Pancreas (tissue), 10 donors: ENCODE results near the gene LRFN2. TPM values are rescaled to one million over a fixed set of nuclear protein-coding genes. Genes with fewer than 3 reads are reported as not detected.

Experiments used
- ATAC-seq, 4 donors: fragments of 200-7000 bp; cut with Tn5 transposase; one replicate each; pipeline versions ENCODE4 v1.8.0 to v1.9.1; 2020; ENCODE audit warnings: mild to moderate bottlenecking in 4 of 4, moderate library complexity in 4 of 4
- DNase-seq, 6 donors: peaks; one replicate each; pipeline ENCODE4 v3.0.0-alpha.2; 2020
- FAIRE-seq: peaks from 2 replicates; lab custom pipeline; 2012; peaks lifted over from hg19 to GRCh38; lab: Jason Lieb, UNC
- H3K27ac ChIP-seq, 4 donors: fragments of 200-600 bp; sonication (generic); 1 replicate in 3 of 4; 2 replicates in 1 of 4; pipeline versions ENCODE4 v1.5.0 to v1.8.0; 2020
- H3K27me3 ChIP-seq, 4 donors: fragments of 200-600 bp; one replicate each; pipeline ENCODE4 v1.8.0; 2021
- H3K36me3 ChIP-seq, 3 donors: fragments of 200-600 bp; sonication (generic) in 1 of 3; one replicate each; pipeline versions ENCODE4 v1.5.0 to v1.8.0; 2020 to 2021
- H3K4me1 ChIP-seq, 3 donors: fragments of 200-600 bp; one replicate each; pipeline ENCODE4 v1.8.0; 2021
- H3K4me3 ChIP-seq, 4 donors: fragments of 200-600 bp; sonication (generic) in 2 of 4; one replicate each; pipeline versions ENCODE4 v1.5.0 to v1.8.0; 2020 to 2021
- H3K9me3 ChIP-seq, 4 donors: fragments of 200-600 bp; one replicate each; pipeline ENCODE4 v1.8.0; 2021
- WGBS, 2 donors: extraction: QIAGEN DNeasy Blood & Tissue Kit; methylation state at CpG; one replicate each; pipeline ENCODE4 v1.1.7; 2013; 5-methylcytosine and 5-hydroxymethylcytosine counted together
- intact Hi-C, 3 donors: fragments of 100-400 bp; cut with DNase I; formaldehyde crosslinking; loops; one replicate each; pipeline versions ENCODE4 v1.11.1 to v1.14.2; 2022
- polyA plus RNA-seq, 2 donors: library from polyadenylated mRNA; stranded (reverse); fragments of 200-250 nt; gene quantifications; one replicate each; pipeline ENCODE4 v1.2.3, GENCODE V29; 2013
- total RNA-seq, 6 donors: library from RNA; stranded (reverse); fragmentation: NEBNext Ultra II Directional in 4 of 6; extraction: Animal tissue kit (Norgen Biotek cat#: 25700) in 4 of 6; gene quantifications; one replicate each; pipeline versions ENCODE4 v1.2.1 to v1.2.4, GENCODE V29; 2021 to 2023
- TF ChIP-seq, protein P1 (sequence below), 4 donors: fragments of 200-600 bp; sonication (generic) in 3 of 4; IDR thresholded peaks; one replicate each; pipeline versions ENCODE4 v1.5.0 to v1.8.0; 2021; ENCODE audit warnings: antibody characterized with exemption in 4 of 4
- donor health status: healthy with polysubstance abuse.
- donor health status: DM: no; HTN: no; CAD: no; lungs with moderate emphysema.
- donor health status: DM: no; HTN: no; CAD: no.
- donor health status: control.
- donor health status: control.
- donor health status: Bipolar disorder and iron deficiency.
- donor health status: DM: yes; HTN: yes; CAD: no.
- donor health status: DM: no; HTN: no; CAD: no.
- donor health status: DM: no; HTN: no; CAD: no.
- donor health status: DM: yes; HTN: yes; CAD: no.

Gene LRFN2
- total and polyA plus RNA-seq, 8 donors, result 0.22 to 1.5 (median 0.54) TPM

DNA sequence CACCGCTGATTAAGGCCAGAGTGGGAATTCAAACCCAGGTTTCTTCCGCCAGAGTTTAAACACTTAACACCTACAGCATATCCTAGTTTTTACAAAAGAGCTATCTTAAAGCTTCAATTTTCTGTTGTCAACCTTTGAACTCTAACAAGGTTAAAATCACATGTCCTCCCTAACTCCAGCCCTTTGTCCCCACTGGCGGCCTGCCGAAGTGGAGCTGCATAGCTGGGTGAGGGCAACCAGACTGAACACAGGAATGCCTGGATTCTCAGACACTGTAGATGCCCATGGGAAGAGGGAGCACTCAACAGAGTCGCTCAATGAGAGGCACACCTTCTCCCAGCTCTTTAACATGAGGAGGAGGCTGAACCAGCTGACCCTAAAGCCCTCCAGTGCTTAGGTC is 59.1 kb downstream of the LRFN2 start:
- 64 to 76% methylated on average over 5 of the region's 5 CpGs for WGBS, 2 donors
- Histone ChIP-seq H3K4me3 (no peak overlapping the region), H3K36me3 (no peaks in the 10 kb centered on the region), H3K9me3 (no peaks in the 10 kb centered on the region), H3K27me3 (no peaks in the 10 kb centered on the region), H3K4me1 (no peaks in the 10 kb centered on the region), H3K27ac (no peak overlapping the region)
- DNase-seq (no peak), FAIRE-seq (no peak), ATAC-seq (no peak)
- TF ChIP-seq, protein P1, sequence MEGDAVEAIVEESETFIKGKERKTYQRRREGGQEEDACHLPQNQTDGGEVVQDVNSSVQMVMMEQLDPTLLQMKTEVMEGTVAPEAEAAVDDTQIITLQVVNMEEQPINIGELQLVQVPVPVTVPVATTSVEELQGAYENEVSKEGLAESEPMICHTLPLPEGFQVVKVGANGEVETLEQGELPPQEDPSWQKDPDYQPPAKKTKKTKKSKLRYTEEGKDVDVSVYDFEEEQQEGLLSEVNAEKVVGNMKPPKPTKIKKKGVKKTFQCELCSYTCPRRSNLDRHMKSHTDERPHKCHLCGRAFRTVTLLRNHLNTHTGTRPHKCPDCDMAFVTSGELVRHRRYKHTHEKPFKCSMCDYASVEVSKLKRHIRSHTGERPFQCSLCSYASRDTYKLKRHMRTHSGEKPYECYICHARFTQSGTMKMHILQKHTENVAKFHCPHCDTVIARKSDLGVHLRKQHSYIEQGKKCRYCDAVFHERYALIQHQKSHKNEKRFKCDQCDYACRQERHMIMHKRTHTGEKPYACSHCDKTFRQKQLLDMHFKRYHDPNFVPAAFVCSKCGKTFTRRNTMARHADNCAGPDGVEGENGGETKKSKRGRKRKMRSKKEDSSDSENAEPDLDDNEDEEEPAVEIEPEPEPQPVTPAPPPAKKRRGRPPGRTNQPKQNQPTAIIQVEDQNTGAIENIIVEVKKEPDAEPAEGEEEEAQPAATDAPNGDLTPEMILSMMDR (IDR thresholded peaks at IDR 0.05), result no peak
- intact Hi-C loops, result no loop called here

DNA sequence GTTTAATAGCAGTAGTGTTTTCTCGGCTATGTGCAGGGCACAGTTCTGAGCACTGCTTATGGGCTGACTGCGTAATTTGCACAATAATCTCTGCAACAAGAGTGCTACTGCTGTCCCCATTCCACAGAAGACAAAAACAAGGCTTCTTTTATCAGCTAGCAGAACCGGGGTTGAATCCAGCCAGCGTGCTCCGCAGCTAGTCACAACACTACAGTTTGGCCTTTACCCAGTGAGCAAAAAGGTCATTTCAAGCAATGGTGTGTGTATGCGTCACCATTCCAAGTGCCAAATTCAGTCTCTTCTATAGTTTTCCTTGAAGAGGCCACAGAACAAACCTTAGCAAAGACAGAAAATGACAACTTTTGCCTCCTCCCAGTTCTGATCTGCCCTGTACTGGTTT is 61.1 kb downstream of the LRFN2 start:
- no peaks in the 10 kb centered on the region for H3K4me1 ChIP-seq
- H3K27me3 ChIP-seq, result no peaks in the 10 kb centered on the region
- H3K27ac ChIP-seq, result no peak overlapping the region
- TF ChIP-seq, protein P1 (IDR thresholded peaks at IDR 0.05), result no peak
- intact Hi-C loops, result no loop called here
- WGBS, 2 donors, result 87 to 89% methylated on average over 6 of the region's 6 CpGs
- no peak for FAIRE-seq
- H3K4me3 ChIP-seq, result no peak overlapping the region
- ATAC-seq, result no peak
- H3K36me3 ChIP-seq, result no peaks in the 10 kb centered on the region
- DNase-seq, result no peak
- H3K9me3 ChIP-seq, result no peaks in the 10 kb centered on the region

DNA sequence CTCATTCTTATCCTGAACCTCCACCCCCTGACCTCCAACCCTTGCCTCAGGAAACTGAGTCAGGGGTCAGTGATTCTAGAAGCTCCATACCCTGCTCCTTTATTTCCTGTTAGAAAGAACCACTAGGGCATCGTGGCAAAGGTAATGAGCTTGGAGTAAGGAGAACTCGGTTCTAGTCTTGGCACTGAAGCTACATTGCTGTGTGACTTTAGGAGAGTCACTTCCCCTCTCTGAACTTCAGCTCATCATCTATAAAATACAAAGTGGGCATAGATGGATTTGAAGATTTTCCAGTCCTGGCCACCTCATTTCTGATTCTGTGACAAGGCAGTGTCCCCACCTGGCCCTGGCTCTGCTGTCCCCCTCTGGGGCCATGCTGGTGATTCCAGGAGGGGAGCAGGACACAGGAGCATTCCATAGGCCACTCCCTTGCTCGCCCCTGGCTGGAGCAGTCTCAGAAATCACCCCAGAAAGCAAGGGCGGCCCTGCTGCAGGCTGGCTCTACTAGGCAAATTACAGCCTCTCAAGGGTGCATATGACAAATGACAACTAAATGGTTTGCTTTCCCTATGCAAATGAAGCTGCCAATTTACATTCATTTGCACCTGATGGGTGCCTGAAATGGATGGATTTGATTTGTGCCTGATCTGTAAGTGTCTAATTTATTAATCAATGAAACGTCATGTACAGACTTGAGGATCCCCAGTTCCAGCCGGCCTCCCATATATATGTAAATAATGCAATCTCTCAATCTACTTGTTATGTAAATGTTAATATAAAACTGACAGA is 62.2 kb downstream of the LRFN2 start:
- Histone ChIP-seq H3K27ac (no peak overlapping the region), H3K27me3 (no peaks in the 10 kb centered on the region), H3K9me3 (no peaks in the 10 kb centered on the region), H3K4me3 (no peak overlapping the region), H3K4me1 (no peaks in the 10 kb centered on the region), H3K36me3 (no peaks in the 10 kb centered on the region)
- TF ChIP-seq, protein P1 (IDR thresholded peaks at IDR 0.05), result no peak
- WGBS, 2 donors, result 72 to 80% methylated on average over 6 of the region's 6 CpGs
- no peak for FAIRE-seq
- DNase-seq, result no peak
- intact Hi-C loops, result no loop called here
- no peak for ATAC-seq

DNA sequence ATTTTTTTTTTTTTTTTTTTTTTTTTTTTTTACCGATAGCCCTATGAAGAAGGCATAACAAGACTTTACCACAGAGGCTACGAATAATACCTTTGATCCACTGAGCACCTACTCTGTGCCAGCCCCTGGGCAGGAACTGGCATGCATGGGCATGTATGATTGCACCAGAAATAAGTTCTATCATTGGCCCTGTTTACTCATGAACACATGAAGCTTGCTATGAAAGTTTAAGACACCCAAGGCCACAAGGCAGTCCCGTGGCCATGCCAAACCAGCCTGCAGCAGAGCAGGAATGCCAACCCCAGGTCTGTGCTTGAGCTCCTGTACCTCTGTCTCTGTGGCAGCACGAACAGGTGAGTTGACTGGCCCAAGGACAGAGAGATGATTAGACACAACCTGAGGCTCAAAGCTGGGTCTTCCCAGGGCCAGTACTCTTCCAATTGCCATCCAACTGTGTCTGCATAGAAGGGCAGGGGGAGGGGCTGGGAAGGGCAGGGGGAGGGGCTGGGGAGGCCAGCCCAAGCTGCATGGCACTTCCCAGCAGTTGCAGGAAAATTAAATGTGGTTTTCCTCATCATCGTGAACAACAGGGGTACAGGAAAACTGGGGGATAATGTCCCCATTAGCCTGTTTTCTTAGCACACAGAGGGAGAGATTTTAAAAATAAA is 63.5 kb downstream of the LRFN2 start:
- TF ChIP-seq, protein P1 (IDR thresholded peaks at IDR 0.05), result no peak
- no peaks in the 10 kb centered on the region for H3K4me1 ChIP-seq
- H3K36me3 ChIP-seq, result no peaks in the 10 kb centered on the region
- H3K27me3 ChIP-seq, result no peaks in the 10 kb centered on the region
- DNase-seq (no peak), ATAC-seq (peak in 1 of 4 donors; percentile 41), FAIRE-seq (no peak)
- no peaks in the 10 kb centered on the region for H3K9me3 ChIP-seq
- 43 to 46% methylated on average over 5 of the region's 5 CpGs for WGBS, 2 donors
- intact Hi-C loops, result no loop called here
- no peak overlapping the region for H3K4me3 ChIP-seq
- H3K27ac ChIP-seq, result no peak overlapping the region

DNA sequence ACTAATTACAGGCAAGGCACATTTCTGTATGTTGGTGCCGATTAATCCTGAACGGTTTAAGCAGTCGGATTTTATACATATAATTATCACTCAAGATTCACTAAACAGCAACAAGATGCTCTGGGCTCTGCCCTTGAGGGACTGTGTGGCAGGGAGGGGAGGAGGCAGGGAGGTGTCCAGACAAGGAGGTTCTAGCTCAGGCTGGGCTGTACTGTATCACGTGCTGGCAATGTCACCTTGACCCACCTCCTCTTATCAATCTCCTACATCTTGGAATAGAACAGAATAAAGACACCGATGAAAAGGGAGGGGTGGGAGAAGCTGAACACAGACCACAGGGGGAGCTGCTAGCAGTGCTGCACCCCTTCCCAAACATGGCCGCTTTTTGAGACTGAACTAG is 65.7 kb downstream of the LRFN2 start:
- Histone ChIP-seq H3K36me3 (no peaks in the 10 kb centered on the region), H3K4me3 (no peak overlapping the region), H3K27ac (no peak overlapping the region), H3K4me1 (no peaks in the 10 kb centered on the region), H3K27me3 (no peaks in the 10 kb centered on the region), H3K9me3 (no peaks in the 10 kb centered on the region)
- ATAC-seq, result no peak
- WGBS, 2 donors, result 73 to 77% methylated on average over 6 of the region's 6 CpGs
- no peak for FAIRE-seq
- DNase-seq, result no peak
- intact Hi-C loops, result no loop called here
- TF ChIP-seq, protein P1 (IDR thresholded peaks at IDR 0.05), result no peak
